SK-N-MC (cell line): ENCODE data around the gene ELAPOR2.

Experiments
- DNase-seq: peaks from one replicate; pipeline ENCODE4 v3.0.0-alpha.2; 2011; ENCODE audit warnings: low read depth, low spot score
- H3K27ac ChIP-seq: fragments of 200-600 bp; sonication (generic); 2 replicates; pipeline ENCODE4 v1.5.1; 2016; ENCODE audit warnings: mixed run types
- H3K36me3 ChIP-seq: fragments of 200-600 bp; sonication (generic); 2 replicates; pipeline ENCODE4 v1.6.1; 2017; ENCODE audit warnings: antibody characterized with exemption, low read length, mixed read lengths; ENCODE audit not compliant: insufficient read depth
- H3K4me3 ChIP-seq: fragments of 200-600 bp; sonication (generic); 2 replicates; pipeline ENCODE4 v1.5.1; 2016
- H3K9ac ChIP-seq: fragments of 200-600 bp; sonication (generic); 2 replicates; pipeline ENCODE4 v1.8.0; 2017; ENCODE audit warnings: mixed run types, mixed read lengths; ENCODE audit not compliant: insufficient read length
- H3K9me3 ChIP-seq: fragments of 200-600 bp; sonication (generic); 2 replicates; pipeline ENCODE4 v1.6.1; 2017; ENCODE audit warnings: low read depth, mild to moderate bottlenecking, antibody characterized with exemption, low read length, moderate library complexity, mixed read lengths
- EZH2 ChIP-seq: fragments of 200-600 bp; sonication (generic); IDR thresholded peaks from one replicate; pipeline ENCODE4 v1.6.1; 2017; ENCODE audit warnings: antibody characterized with exemption
- FOXP2 ChIP-seq: optimal IDR thresholded peaks from 2 replicates; pipeline ENCODE3; 2011; ENCODE audit warnings: mild to moderate bottlenecking, moderate library complexity; ENCODE audit not compliant: insufficient read depth; ENCODE audit errors: extremely low read length, control extremely low read depth
- POLR2AphosphoS5 ChIP-seq: IDR thresholded peaks from 2 replicates; pipeline ENCODE4 v1.6.1; 2012; ENCODE audit warnings: mild to moderate bottlenecking, low read depth, low read length, borderline replicate concordance

ELAPOR2 gene

GRCh38 chr7:87091487-87092066 is 32.1 kb upstream of the ELAPOR2 start:
- H3K27ac ChIP-seq = no peak overlapping the region
- no peak overlapping the region for H3K4me3 ChIP-seq
- no peak for DNase-seq
- no peak overlapping the region for H3K9ac ChIP-seq
- TF ChIP-seq EZH2 = no peak
- H3K36me3 ChIP-seq = no peaks in the 10 kb centered on the region
- no peaks in the 10 kb centered on the region for H3K9me3 ChIP-seq

- no peak for DNase-seq
- TF ChIP-seq FOXP2 (no peak), EZH2 (no peak)
- no peak overlapping the region for H3K27ac ChIP-seq
- no peaks in the 10 kb centered on the region for H3K9me3 ChIP-seq
- no peak overlapping the region for H3K4me3 ChIP-seq
- H3K36me3 ChIP-seq = no peaks in the 10 kb centered on the region
- no peak overlapping the region for H3K9ac ChIP-seq
Observed at GRCh38 chr7:87083865-87084519, 24.5 kb upstream of the ELAPOR2 start.

GRCh38 chr7:87082675-87083074 is 23.2 kb upstream of the ELAPOR2 start:
- DNase-seq = no peak
- H3K4me3 ChIP-seq = no peak overlapping the region
- H3K36me3 ChIP-seq = no peaks in the 10 kb centered on the region
- no peak overlapping the region for H3K27ac ChIP-seq
- no peak overlapping the region for H3K9ac ChIP-seq
- H3K9me3 ChIP-seq = no peaks in the 10 kb centered on the region
- TF ChIP-seq POLR2AphosphoS5 (no peak), EZH2 (no peak), FOXP2 (no peak)

GRCh38 chr7:87075671-87076404 is 16.4 kb upstream of the ELAPOR2 start:
- TF ChIP-seq EZH2 (no peak), FOXP2 (no peak), POLR2AphosphoS5 (no peak)
- Histone ChIP-seq H3K27ac (no peak overlapping the region), H3K9me3 (no peaks in the 10 kb centered on the region), H3K4me3 (no peak overlapping the region), H3K36me3 (no peaks in the 10 kb centered on the region), H3K9ac (no peak overlapping the region)
- no peak for DNase-seq

- DNase-seq = no peak
- Histone ChIP-seq H3K9ac (no peak overlapping the region), H3K4me3 (no peak overlapping the region), H3K9me3 (no peaks in the 10 kb centered on the region), H3K27ac (no peak overlapping the region), H3K36me3 (no peaks in the 10 kb centered on the region)
- TF ChIP-seq POLR2AphosphoS5 = no peak
- TF ChIP-seq EZH2 = no peak
Observed at GRCh38 chr7:87067788-87068187, 8.3 kb upstream of the ELAPOR2 start.

GRCh38 chr7:87060288-87060537 is 759 bp upstream of the ELAPOR2 start:
- Histone ChIP-seq H3K36me3 (no peaks in the 10 kb centered on the region), H3K27ac (no peak overlapping the region), H3K9me3 (no peaks in the 10 kb centered on the region), H3K9ac (no peak overlapping the region), H3K4me3 (peak overlapping the region; percentile 80)
- TF ChIP-seq EZH2 (no peak), POLR2AphosphoS5 (no peak), FOXP2 (no peak)
- no peak for DNase-seq

- DNase-seq = no peak
- Histone ChIP-seq H3K9me3 (no peaks in the 10 kb centered on the region), H3K36me3 (no peaks in the 10 kb centered on the region), H3K27ac (no peak overlapping the region), H3K4me3 (peak overlapping the region; percentile 80), H3K9ac (no peak overlapping the region)
- TF ChIP-seq EZH2 = no peak
- TF ChIP-seq FOXP2 = no peak
- TF ChIP-seq POLR2AphosphoS5 = no peak
Observed at GRCh38 chr7:87058744-87059524, 520 bp downstream of the ELAPOR2 start.

GRCh38 chr7:87057210-87057609 is 2.2 kb downstream of the ELAPOR2 start:
- no peak overlapping the region for H3K27ac ChIP-seq
- no peak overlapping the region for H3K9ac ChIP-seq
- no peaks in the 10 kb centered on the region for H3K36me3 ChIP-seq
- no peaks in the 10 kb centered on the region for H3K9me3 ChIP-seq
- no peak for TF ChIP-seq EZH2
- no peak for TF ChIP-seq FOXP2
- TF ChIP-seq POLR2AphosphoS5 = no peak
- H3K4me3 ChIP-seq = no peak overlapping the region
- DNase-seq = no peak
